Stimulated activated CD4-positive, alpha-beta T cell treated with anti-CD3 and anti-CD28 coated beads, Interleukin-1b, Interleukin-23, amount 100 ng/mL, for 1 hour (primary cell): ENCODE measurements around the gene FAM222A.

ENCODE experiments used
- DNase-seq, 2 donors: peaks; one replicate each; pipeline ENCODE4 v3.0.0-alpha.2; 2020; ENCODE audit warnings: low read depth in 2 of 2

FAM222A gene

DNA sequence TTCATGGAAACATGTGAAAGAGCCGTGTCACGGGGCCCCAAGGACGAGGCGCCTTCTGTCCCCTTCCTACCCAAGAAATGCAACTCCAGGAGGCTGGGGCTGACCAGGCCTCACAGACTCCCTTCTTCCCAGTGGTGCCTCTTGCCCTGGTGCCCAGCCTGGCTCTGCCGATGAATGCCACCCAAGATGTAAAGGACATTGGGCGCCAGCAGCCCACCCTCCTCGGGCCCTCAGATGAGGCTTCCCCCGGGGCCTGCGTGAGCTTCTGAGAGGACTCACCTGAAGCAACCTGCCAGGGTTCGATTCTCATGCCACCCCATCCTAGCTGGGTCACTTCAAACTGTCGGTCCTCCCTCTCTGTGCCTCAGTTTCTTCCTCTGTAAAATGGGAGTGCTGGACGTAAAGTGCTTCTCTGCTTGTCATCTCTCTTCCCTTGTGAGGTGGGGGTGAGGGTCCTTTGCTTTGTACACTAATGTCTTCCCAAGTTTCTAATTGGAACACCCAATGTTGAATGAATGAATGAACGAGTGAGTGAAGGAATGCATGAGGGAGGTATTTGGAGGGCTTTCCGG, 10.8 kb downstream of the FAM222A start:
- no peak for DNase-seq

DNA sequence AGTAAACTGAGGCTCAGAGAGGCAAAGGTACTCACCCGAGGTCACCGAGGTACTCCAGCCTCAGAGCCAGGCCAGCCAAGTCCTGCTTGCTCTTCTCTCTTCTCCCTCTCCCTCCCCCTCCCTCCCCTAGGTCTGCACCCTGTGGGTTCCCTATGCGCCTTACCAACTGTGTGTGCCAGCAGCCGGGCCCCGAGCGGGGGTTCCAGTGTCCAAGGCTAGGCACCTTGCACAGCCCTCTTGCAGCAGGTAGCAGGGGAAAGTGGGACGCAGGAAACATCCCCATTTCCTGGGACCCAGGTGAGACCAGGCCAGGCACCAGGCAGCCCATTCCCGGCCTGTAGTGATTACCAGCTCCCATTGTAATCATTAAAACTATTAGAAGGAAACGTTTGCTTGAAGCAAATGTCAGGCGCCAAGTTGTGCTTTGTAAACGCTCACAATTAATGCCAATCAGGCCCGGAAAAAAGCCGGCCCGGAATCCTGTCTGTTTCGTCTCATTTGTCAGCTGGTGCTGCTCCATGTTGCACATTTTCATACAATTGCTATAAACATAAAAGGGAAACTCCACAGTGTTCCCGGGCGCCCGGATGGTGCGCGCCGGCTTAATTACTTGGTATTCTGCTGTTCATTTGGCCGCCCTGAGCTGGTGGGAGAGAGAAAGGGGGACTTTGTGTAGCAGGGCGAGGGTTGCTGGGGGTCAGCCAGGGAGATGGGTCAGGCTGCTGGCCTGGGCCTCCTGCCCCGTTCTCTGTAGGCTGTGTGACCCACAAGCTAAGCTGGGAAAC, 11.9 kb downstream of the FAM222A start:
- DNase-seq, result no peak

- no peak for DNase-seq
Measured at GRCh38 chr12:109726106-109726497, 12.5 kb downstream of the FAM222A start.

- DNase-seq, result no peak
Measured at GRCh38 chr12:109726511-109727038, 12.9 kb downstream of the FAM222A start.

DNA sequence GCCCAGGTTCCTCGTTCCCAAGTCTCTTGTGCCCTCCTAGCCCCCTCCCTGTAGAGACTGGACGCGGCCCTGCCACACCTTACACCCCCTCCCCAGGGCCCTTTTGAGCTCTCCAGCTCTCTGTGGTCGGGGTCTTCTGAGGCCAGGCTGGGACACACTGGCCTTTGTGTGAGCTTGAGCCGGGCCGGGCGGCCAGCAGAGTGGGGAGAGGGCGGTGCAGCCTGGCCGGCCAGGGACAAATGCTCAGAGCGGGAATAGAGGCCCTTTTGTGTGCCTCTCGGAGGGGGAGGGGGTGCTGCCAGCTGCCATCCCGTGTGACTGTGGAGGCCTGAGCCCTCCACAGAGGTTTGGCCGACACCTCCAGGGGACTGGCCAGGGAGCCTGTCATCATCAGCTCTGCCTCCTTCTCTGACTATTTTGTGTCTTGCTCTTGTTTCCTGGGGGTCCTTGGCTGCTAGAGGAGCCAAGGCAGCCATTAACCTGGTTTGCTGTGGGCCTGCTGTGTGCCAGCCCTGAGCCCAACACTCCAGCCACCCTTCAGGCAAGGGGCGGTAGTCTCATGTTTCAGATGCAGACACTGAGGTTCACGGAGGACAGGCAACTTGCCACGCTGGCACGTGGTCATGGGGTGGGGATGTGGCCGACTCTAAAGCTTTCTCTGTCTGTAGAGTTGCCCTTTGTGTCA, 13.6 kb downstream of the FAM222A start:
- DNase-seq, result no peak

GRCh38 chr12:109727746-109728726, 14.4 kb downstream of the FAM222A start:
- DNase-seq, result no peak

DNA sequence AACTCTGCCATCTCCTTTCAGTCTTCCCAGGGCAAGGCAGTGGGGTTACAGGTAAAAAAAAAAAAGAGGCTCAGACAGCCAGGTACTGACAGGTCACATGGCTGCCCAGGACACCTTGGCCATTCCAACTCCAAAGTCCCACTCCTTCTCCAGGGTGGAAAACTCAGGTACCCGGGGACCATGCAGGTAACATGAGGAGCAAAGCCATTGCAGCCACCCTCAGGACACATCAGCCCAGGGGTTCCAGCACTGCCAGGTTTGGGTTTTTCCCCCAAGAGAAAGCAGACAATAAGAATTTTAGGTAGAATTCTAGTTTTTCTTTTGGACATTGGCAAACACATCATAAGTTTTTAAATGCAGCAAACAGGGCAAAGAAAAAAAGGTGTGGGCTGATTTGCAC, 15.3 kb downstream of the FAM222A start:
- DNase-seq, result no peak

DNA sequence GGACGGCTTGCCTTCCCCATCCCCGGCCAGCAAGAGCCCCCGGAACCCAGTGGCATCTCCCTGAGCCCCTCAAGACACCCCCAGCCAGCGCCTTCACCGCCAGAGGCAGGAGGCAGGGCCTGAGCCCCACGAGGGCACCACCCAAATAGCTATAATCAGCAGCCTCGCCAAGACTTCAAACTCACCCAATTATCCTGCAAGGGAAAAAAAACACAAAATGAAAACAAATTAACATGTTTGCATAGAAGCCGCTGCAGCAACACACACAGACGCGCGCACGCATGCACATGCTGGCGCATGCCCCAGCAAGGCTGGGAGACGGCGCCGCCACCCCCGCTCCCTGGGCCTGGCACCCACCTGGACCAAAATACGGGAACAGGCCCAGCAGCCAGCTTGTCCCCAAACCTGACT, 15.8 kb downstream of the FAM222A start:
- DNase-seq, result no peak

- DNase-seq, result no peak
Measured at GRCh38 chr12:109729801-109730200, 16.2 kb downstream of the FAM222A start.

DNA sequence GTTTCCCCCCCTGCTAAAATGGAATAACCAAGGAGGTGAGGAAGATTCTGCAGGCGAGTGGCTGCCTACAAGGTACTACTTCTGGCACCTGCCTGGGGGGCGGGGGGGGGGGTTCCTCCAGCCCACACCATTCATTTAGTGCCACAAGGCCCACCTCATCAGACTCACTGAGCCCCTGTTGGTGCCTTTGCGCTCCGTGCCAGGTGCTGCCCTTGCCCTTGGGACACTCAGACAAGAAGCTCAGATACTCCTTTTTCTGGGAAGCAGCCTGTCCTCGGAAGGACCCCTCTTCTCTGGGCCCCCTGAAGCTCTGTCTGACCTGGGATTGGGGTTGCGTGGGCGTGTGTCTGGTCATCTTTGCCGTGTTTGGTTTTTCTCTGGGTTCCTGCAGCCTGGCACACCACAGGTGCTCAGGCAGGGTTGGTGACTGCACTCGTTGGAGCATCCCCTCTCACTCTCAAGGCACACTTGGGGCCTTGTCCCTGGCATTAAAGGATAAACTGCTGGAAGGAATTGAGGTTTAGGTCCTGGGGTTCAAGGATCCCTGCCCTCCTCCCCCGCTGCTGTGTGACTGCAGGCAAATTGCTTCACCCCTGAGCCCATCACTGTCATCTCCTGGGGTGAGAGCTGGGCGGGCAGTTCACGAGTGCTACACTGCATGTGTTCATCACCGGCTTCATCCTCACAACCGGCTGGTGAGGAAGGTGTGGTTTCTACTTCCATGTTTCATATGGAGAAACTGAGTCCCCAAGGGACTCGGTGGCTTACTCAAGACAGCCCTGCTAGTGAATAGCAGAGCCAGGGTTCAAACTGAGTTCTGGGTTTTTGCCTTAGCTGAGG, 16.9 kb downstream of the FAM222A start:
- no peak for DNase-seq

- DNase-seq, result no peak
Measured at GRCh38 chr12:109731231-109731731, 17.7 kb downstream of the FAM222A start.

DNA sequence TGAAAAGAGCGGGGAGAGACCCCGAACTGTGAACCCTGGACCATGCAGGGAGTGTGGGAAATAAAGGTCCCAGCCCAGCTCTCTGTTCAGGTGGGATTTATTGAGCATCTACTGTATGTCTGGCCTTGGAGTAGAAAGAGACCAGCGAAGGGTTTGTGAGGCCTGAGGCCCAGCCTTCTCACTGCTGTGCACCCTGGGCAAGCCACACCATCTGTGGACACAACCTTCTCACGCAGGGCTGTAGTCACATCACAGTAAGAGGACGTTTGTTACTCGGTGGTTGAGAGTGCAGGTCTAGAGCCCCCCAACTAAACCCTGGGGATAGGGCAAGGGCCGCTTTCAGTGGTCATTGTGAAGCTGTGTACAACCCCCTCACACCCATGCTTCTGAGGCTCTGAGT, 18.2 kb downstream of the FAM222A start:
- no peak for DNase-seq

DNA sequence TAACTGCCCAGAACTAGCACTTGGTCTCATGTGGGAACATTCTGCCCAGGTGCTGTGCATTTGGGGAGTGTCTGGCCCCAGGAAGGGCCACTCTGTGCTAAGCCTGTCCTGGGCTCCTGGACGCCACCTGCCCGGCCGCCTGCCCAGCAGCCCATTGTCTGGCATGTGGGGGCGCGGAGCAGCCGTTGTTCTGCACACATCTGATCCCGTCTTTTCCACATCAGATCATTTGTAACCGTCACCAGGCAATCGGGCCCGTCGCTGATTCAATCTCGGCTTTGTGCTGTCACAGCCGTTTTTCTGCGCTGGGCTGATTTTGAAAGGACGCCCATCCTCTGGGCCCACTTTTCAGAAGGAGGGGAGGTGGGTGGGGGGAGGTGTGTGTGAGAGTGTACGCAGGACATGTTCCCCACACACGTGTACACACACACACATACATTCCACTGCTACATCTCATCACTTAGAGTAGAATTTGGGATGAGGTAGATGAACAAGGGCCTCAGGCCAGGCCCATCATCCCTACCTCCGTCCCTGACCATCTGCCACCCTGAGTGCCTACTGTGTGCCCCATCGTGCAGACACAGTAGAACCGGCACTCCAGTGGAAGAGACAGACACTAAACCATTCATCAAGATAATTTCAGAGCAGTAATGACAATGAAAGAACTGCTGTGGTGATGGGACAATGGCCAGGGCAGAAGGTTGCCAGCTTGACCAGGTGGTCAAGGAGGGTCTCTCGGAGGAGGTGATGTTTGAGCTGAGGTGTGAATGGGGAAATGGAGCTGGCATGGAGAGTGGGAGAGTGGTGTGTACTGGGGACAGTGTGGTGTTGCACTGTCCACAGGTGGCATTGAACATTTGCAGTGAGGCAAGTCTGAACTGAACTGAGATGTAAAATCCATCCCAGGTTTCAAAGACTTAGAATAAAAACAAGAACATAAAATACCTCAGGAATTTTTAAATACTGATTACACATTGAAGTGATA, 19.0 kb downstream of the FAM222A start:
- DNase-seq, result no peak

DNA sequence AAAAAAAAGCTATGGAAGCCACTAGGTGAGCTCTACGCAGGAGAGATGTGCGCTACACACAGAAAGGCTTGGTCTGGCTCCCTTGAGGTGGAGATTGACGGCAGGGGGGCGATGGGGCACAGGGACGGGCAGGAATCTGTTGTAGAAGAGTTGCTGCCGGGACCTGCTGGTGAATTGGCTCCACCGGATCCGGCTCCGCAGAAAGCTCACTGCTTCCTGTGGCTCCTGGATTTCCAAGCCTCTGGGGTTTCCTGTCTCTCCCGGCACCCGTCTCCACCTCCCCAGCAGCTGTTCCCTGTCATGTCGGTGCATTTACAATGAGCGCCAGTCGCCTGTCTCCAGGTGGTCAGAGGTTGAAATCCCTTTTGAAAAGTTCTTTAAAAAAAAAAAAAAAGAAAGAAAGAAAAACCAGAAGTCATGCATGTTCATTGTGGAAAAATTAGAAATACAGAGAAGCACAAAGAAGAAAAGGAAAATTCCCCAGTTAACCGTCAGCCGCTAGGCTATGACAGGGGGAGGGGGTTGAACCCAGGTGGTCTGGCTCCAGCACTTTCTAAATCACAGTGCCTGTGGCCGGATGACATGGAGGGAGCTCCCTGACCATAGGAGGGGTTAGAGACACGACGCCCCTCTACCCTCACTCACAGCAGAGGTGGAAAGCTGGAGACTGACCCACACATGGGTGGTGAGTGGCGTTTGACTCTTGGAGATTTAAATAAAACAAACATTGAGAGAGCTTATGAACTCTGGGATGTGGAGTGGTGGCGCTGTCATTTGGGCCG, 20.8 kb downstream of the FAM222A start:
- no peak for DNase-seq

- DNase-seq, result no peak
Measured at GRCh38 chr12:109735051-109735521, 21.5 kb downstream of the FAM222A start.

GRCh38 chr12:109735825-109736551, 22.4 kb downstream of the FAM222A start:
- no peak for DNase-seq

GRCh38 chr12:109736552-109737108, 23.0 kb downstream of the FAM222A start:
- DNase-seq, result no peak
